KOPT-K1 (cell line): Measurements from ENCODE around the gene BPIFB4.

Experiments
- H3K27ac ChIP-seq: fragments of 200-600 bp; sonication (generic); 2 replicates; pipeline ENCODE4 v1.5.1; 2016; ENCODE audit warnings: antibody characterized with exemption, mild to moderate bottlenecking, low read depth, low read length; ENCODE audit not compliant: poor library complexity, severe bottlenecking
- H3K36me3 ChIP-seq: fragments of 200-600 bp; sonication (generic); 2 replicates; pipeline ENCODE4 v1.5.1; 2017; ENCODE audit warnings: antibody characterized with exemption, mild to moderate bottlenecking, low read length, moderate library complexity; ENCODE audit not compliant: insufficient read depth
- H3K9me3 ChIP-seq: fragments of 200-600 bp; sonication (generic); 2 replicates; pipeline ENCODE4 v1.5.1; 2017; ENCODE audit warnings: antibody characterized with exemption, low read length, mild to moderate bottlenecking; ENCODE audit not compliant: insufficient read depth, poor library complexity, severe bottlenecking

Gene BPIFB4

GRCh38 chr20:33051333-33051732 lies 28.1 kb upstream of the BPIFB4 start:
- H3K9me3 ChIP-seq = peaks cover 3% of the 10 kb centered on the region
- H3K27ac ChIP-seq = no peak overlapping the region
- no peaks in the 10 kb centered on the region for H3K36me3 ChIP-seq

- no peak within 1 kb of the TSS for H3K27ac ChIP-seq
- H3K36me3 ChIP-seq = no peaks in the 10 kb centered on the region
- H3K9me3 ChIP-seq = no peaks in the 10 kb centered on the region
These were observed 25.9 kb upstream of the BPIFB4 start, which contains the start of gene BPIFB3 for GRCh38 chr20:33053291-33054106. Gene BPIFB3 (plus strand): TSS chr20:33053903. CDS start chr20:33055436, 1,533 bp downstream.

- Histone ChIP-seq H3K27ac (no peak overlapping the region), H3K36me3 (no peaks in the 10 kb centered on the region), H3K9me3 (no peaks in the 10 kb centered on the region)
These were observed 25.1 kb upstream of the BPIFB4 start for GRCh38 chr20:33054381-33054780.

- Histone ChIP-seq H3K27ac (no peak overlapping the region), H3K36me3 (no peaks in the 10 kb centered on the region), H3K9me3 (no peaks in the 10 kb centered on the region)
These were observed 24.7 kb upstream of the BPIFB4 start for GRCh38 chr20:33054791-33055190.

GRCh38 chr20:33059136-33059535 lies 20.3 kb upstream of the BPIFB4 start:
- Histone ChIP-seq H3K27ac (no peak overlapping the region), H3K36me3 (no peaks in the 10 kb centered on the region), H3K9me3 (no peaks in the 10 kb centered on the region)

- H3K36me3 ChIP-seq = no peaks in the 10 kb centered on the region
These were observed 19.6 kb upstream of the BPIFB4 start for GRCh38 chr20:33059741-33060390.

GRCh38 chr20:33061658-33062028 lies 17.8 kb upstream of the BPIFB4 start:
- no peaks in the 10 kb centered on the region for H3K36me3 ChIP-seq
- no peaks in the 10 kb centered on the region for H3K9me3 ChIP-seq
- no peak overlapping the region for H3K27ac ChIP-seq

More at GRCh38 chr20:33059741-33060390, 19.6 kb upstream of the BPIFB4 start:
- Histone ChIP-seq H3K27ac (no peak overlapping the region), H3K9me3 (no peaks in the 10 kb centered on the region)

GRCh38 chr20:33062105-33062824 lies 17.2 kb upstream of the BPIFB4 start:
- no peak overlapping the region for H3K27ac ChIP-seq
- no peaks in the 10 kb centered on the region for H3K9me3 ChIP-seq
- no peaks in the 10 kb centered on the region for H3K36me3 ChIP-seq

- Histone ChIP-seq H3K27ac (no peak overlapping the region), H3K36me3 (no peaks in the 10 kb centered on the region), H3K9me3 (no peaks in the 10 kb centered on the region)
These were observed 16.7 kb upstream of the BPIFB4 start for GRCh38 chr20:33062825-33063149.

GRCh38 chr20:33063271-33063670 lies 16.2 kb upstream of the BPIFB4 start:
- Histone ChIP-seq H3K36me3 (no peaks in the 10 kb centered on the region), H3K9me3 (no peaks in the 10 kb centered on the region), H3K27ac (no peak overlapping the region)

- no peaks in the 10 kb centered on the region for H3K9me3 ChIP-seq
- H3K36me3 ChIP-seq = no peaks in the 10 kb centered on the region
- H3K27ac ChIP-seq = no peak overlapping the region
These were observed 14.7 kb upstream of the BPIFB4 start for GRCh38 chr20:33064572-33065287.

GRCh38 chr20:33065785-33066184 lies 13.7 kb upstream of the BPIFB4 start:
- no peaks in the 10 kb centered on the region for H3K36me3 ChIP-seq
- no peaks in the 10 kb centered on the region for H3K9me3 ChIP-seq
- no peak overlapping the region for H3K27ac ChIP-seq

GRCh38 chr20:33067806-33068205 lies 11.6 kb upstream of the BPIFB4 start:
- no peak overlapping the region for H3K27ac ChIP-seq
- H3K36me3 ChIP-seq = no peaks in the 10 kb centered on the region
- no peaks in the 10 kb centered on the region for H3K9me3 ChIP-seq

GRCh38 chr20:33068251-33068939 lies 11.0 kb upstream of the BPIFB4 start:
- H3K36me3 ChIP-seq = no peaks in the 10 kb centered on the region
- no peaks in the 10 kb centered on the region for H3K9me3 ChIP-seq
- no peak overlapping the region for H3K27ac ChIP-seq
